HepG2 (cell line): ENCODE results near the gene NDUFA5. TPM values are rescaled to one million over a fixed set of nuclear protein-coding genes. Genes with fewer than 3 reads are reported as not detected.

Source experiments
- ARNTL ChIP-seq: sonication (generic); formaldehyde crosslinking; IDR thresholded peaks from 2 replicates; pipeline ENCODE4 v1.4.0; 2020; ENCODE audit warnings: mild to moderate bottlenecking, missing genetic modification reagents
- KLF12 ChIP-seq: sonication (generic); formaldehyde crosslinking; IDR thresholded peaks from 2 replicates; pipeline ENCODE4 v1.4.0; 2020; ENCODE audit warnings: missing genetic modification reagents, borderline replicate concordance
- TMF1 ChIP-seq: sonication (generic); formaldehyde crosslinking; IDR thresholded peaks from 2 replicates; pipeline ENCODE4 v1.8.1; 2022; ENCODE audit warnings: low read depth, missing genetic modification reagents
- YEATS2 ChIP-seq: sonication (generic); formaldehyde crosslinking; IDR thresholded peaks from 2 replicates; pipeline ENCODE4 v1.4.0; 2020; ENCODE audit warnings: missing genetic modification reagents, borderline replicate concordance
- ZNF180 ChIP-seq: sonication (generic); formaldehyde crosslinking; IDR thresholded peaks from 2 replicates; pipeline ENCODE4 v1.4.0; 2020; ENCODE audit warnings: low read depth, missing genetic modification reagents, borderline replicate concordance
- ZNF343 ChIP-seq: sonication (generic); formaldehyde crosslinking; IDR thresholded peaks from 2 replicates; pipeline ENCODE4 v1.4.0; 2020; ENCODE audit warnings: mild to moderate bottlenecking, missing genetic modification reagents
- ZNF577 ChIP-seq: sonication (generic); formaldehyde crosslinking; IDR thresholded peaks from 2 replicates; pipeline ENCODE4 v1.4.0; 2020; ENCODE audit warnings: mild to moderate bottlenecking, low read depth, missing genetic modification reagents, borderline replicate concordance
- ZNF773 ChIP-seq: sonication (generic); formaldehyde crosslinking; IDR thresholded peaks from 2 replicates; pipeline ENCODE4 v1.4.0; 2020; ENCODE audit warnings: missing genetic modification reagents, borderline replicate concordance
- polyA plus RNA-seq, 8 experiments: library from polyadenylated mRNA; depleted of rRNA in 3 of 8; stranded (reverse) in 7 of 8; unstranded in 1 of 8; fragments of >200 nt; fragmentation: Illumina TruSeq in 4 of 8; extraction: Trizol in 4 of 8; gene quantifications; 2 replicates each; pipeline versions ENCODE4 v1.2.1 to v1.2.3, GENCODE V29; 2011 to 2016; ENCODE audit warnings: low read depth in 4 of 8, missing spikeins in 1 of 8, mixed read lengths in 1 of 8; ENCODE audit not compliant: insufficient read depth in 1 of 8
- total RNA-seq, 5 experiments: library from RNA; depleted of rRNA; stranded (reverse); fragments of >200 nt; fragmentation: Illumina TruSeq; extraction: Trizol; gene quantifications; 2 replicates each; pipeline ENCODE4 v1.2.3, GENCODE V29; 2016; ENCODE audit warnings: low read depth in 1 of 5
- TF ChIP-seq, protein P1 (sequence below): sonication (generic); formaldehyde crosslinking; IDR thresholded peaks from 2 replicates; pipeline ENCODE4 v1.9.0; 2021; ENCODE audit warnings: missing genetic modification reagents, mild to moderate bottlenecking, borderline replicate concordance
- TF ChIP-seq, protein P2 (sequence below): sonication (generic); formaldehyde crosslinking; IDR thresholded peaks from 2 replicates; pipeline ENCODE4 v1.8.0; 2022; ENCODE audit warnings: mild to moderate bottlenecking, missing genetic modification reagents
- TF ChIP-seq, protein P3 (sequence below), 2 experiments: IDR thresholded peaks; 2 replicates each; pipeline ENCODE4 v1.6.1; 2011 to 2012; ENCODE audit warnings: low read length in 2 of 2, borderline replicate concordance in 1 of 2, low read depth in 1 of 2, mild to moderate bottlenecking in 1 of 2, moderate library complexity in 1 of 2
- TF ChIP-seq, protein P4 (sequence below): IDR thresholded peaks from 2 replicates; pipeline ENCODE4 v1.6.1; 2018; ENCODE audit warnings: missing genetic modification reagents
- TF ChIP-seq, protein P5 (sequence below): sonication (generic); formaldehyde crosslinking; IDR thresholded peaks from 2 replicates; pipeline ENCODE4 v1.4.0; 2020; ENCODE audit warnings: mild to moderate bottlenecking, missing genetic modification reagents
- TF ChIP-seq, protein P6 (sequence below): sonication (generic); formaldehyde crosslinking; IDR thresholded peaks from 2 replicates; pipeline ENCODE4 v1.5.0; 2020; ENCODE audit warnings: mild to moderate bottlenecking, missing genetic modification reagents
- TF ChIP-seq, protein P7 (sequence below): sonication (generic); formaldehyde crosslinking; IDR thresholded peaks from 2 replicates; pipeline ENCODE4 v1.8.1; 2023; ENCODE audit warnings: mild to moderate bottlenecking, inconsistent platforms, moderate library complexity, missing genetic modification reagents, borderline replicate concordance

The NDUFA5 gene
- total and polyA plus RNA-seq, 2 of the 13 experiments (the other 11 are each of a cell fraction or from before 2014, with no cell fraction given): 16.9 to 55.9 TPM

DNA sequence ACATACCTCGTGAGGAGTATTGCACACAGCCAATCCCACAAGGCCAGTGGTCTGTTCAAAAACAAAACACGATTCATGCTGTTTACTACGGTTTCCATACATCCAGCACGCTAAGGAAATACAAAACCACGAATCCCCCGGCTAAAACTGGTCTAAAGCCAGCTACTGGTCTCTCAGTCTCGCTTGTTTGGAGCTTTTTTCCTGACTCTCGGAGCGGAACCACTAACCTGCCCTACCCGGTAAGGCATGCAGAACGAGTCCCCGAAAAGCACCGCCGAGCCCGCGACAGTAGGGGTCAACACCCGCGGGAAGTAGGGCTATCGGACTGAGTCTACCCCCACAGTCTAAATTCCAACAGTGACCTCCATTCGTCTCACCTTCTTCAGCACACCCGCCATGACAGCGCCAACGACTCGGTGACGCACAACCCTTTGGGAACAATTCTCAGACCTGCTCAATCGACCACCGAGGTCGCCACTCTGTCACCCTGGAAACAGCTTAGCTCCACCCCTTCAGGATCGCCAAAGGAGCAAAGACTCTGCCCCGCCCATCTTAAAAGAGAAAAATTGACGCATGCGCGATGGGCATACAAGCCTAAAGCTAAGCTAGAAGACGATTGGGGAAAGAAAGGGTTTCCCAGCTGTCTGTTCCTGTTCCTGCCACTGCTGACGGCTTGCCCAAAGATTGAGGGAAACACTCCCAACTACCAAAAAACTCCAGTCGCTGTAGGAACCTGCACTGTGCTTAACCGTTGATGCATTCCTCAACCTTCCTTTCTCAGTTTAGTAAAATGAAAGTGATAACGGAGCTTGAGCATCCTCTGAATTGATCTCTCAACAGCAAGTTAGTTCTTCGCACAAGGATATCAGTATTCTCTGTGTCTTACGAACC, at the start of gene NDUFA5 (continued):
- TF ChIP-seq, protein P1, sequence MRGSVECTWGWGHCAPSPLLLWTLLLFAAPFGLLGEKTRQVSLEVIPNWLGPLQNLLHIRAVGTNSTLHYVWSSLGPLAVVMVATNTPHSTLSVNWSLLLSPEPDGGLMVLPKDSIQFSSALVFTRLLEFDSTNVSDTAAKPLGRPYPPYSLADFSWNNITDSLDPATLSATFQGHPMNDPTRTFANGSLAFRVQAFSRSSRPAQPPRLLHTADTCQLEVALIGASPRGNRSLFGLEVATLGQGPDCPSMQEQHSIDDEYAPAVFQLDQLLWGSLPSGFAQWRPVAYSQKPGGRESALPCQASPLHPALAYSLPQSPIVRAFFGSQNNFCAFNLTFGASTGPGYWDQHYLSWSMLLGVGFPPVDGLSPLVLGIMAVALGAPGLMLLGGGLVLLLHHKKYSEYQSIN: no peak
- TF ChIP-seq YEATS2 (CRISPR knock-in tag) (0 out of 2 replicates have a peak, but pooled peaks have one; percentile 52), TMF1 (CRISPR knock-in tag) (no peak), ZNF577 (CRISPR knock-in tag) (no peak), ZNF773 (no peak), ZNF343 (CRISPR knock-in tag) (no peak), KLF12 (CRISPR knock-in tag) (no peak; the same call in 1 of the 2 replicates), ZNF180 (no peak), ARNTL (CRISPR knock-in tag) (no peak)
- TF ChIP-seq, protein P2, sequence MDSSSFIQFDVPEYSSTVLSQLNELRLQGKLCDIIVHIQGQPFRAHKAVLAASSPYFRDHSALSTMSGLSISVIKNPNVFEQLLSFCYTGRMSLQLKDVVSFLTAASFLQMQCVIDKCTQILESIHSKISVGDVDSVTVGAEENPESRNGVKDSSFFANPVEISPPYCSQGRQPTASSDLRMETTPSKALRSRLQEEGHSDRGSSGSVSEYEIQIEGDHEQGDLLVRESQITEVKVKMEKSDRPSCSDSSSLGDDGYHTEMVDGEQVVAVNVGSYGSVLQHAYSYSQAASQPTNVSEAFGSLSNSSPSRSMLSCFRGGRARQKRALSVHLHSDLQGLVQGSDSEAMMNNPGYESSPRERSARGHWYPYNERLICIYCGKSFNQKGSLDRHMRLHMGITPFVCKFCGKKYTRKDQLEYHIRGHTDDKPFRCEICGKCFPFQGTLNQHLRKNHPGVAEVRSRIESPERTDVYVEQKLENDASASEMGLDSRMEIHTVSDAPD (CRISPR knock-in tag): 0 out of 2 replicates have a peak, but pooled peaks have one; percentile 30
- TF ChIP-seq, protein P3, sequence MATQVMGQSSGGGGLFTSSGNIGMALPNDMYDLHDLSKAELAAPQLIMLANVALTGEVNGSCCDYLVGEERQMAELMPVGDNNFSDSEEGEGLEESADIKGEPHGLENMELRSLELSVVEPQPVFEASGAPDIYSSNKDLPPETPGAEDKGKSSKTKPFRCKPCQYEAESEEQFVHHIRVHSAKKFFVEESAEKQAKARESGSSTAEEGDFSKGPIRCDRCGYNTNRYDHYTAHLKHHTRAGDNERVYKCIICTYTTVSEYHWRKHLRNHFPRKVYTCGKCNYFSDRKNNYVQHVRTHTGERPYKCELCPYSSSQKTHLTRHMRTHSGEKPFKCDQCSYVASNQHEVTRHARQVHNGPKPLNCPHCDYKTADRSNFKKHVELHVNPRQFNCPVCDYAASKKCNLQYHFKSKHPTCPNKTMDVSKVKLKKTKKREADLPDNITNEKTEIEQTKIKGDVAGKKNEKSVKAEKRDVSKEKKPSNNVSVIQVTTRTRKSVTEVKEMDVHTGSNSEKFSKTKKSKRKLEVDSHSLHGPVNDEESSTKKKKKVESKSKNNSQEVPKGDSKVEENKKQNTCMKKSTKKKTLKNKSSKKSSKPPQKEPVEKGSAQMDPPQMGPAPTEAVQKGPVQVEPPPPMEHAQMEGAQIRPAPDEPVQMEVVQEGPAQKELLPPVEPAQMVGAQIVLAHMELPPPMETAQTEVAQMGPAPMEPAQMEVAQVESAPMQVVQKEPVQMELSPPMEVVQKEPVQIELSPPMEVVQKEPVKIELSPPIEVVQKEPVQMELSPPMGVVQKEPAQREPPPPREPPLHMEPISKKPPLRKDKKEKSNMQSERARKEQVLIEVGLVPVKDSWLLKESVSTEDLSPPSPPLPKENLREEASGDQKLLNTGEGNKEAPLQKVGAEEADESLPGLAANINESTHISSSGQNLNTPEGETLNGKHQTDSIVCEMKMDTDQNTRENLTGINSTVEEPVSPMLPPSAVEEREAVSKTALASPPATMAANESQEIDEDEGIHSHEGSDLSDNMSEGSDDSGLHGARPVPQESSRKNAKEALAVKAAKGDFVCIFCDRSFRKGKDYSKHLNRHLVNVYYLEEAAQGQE (IDR thresholded peaks at IDR 0.05; ENCODE audit: borderline replicate concordance in 1 of 2, low read depth in 1 of 2, low read length in 2 of 2): 0 out of 4 replicates have a peak, but pooled peaks of 1 of the 2 experiments have one; percentile 2
- TF ChIP-seq, protein P4, sequence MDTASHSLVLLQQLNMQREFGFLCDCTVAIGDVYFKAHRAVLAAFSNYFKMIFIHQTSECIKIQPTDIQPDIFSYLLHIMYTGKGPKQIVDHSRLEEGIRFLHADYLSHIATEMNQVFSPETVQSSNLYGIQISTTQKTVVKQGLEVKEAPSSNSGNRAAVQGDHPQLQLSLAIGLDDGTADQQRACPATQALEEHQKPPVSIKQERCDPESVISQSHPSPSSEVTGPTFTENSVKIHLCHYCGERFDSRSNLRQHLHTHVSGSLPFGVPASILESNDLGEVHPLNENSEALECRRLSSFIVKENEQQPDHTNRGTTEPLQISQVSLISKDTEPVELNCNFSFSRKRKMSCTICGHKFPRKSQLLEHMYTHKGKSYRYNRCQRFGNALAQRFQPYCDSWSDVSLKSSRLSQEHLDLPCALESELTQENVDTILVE (CRISPR knock-in tag): no peak
- TF ChIP-seq, protein P5, sequence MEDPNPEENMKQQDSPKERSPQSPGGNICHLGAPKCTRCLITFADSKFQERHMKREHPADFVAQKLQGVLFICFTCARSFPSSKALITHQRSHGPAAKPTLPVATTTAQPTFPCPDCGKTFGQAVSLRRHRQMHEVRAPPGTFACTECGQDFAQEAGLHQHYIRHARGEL (CRISPR knock-in tag): no peak
- TF ChIP-seq, protein P6, sequence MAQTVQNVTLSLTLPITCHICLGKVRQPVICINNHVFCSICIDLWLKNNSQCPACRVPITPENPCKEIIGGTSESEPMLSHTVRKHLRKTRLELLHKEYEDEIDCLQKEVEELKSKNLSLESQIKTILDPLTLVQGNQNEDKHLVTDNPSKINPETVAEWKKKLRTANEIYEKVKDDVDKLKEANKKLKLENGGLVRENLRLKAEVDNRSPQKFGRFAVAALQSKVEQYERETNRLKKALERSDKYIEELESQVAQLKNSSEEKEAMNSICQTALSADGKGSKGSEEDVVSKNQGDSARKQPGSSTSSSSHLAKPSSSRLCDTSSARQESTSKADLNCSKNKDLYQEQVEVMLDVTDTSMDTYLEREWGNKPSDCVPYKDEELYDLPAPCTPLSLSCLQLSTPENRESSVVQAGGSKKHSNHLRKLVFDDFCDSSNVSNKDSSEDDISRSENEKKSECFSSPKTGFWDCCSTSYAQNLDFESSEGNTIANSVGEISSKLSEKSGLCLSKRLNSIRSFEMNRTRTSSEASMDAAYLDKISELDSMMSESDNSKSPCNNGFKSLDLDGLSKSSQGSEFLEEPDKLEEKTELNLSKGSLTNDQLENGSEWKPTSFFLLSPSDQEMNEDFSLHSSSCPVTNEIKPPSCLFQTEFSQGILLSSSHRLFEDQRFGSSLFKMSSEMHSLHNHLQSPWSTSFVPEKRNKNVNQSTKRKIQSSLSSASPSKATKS (CRISPR knock-in tag): no peak
- TF ChIP-seq, protein P7, sequence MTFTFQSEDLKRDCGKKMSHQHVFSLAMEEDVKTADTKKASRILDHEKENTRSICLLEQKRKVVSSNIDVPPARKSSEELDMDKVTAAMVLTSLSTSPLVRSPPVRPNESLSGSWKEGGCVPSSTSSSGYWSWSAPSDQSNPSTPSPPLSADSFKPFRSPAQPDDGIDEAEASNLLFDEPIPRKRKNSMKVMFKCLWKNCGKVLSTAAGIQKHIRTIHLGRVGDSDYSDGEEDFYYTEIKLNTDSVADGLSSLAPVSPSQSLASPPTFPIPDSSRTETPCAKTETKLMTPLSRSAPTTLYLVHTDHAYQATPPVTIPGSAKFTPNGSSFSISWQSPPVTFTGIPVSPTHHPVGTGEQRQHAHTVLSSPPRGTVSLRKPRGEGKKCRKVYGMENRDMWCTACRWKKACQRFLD (CRISPR knock-in tag): no peak
